Inferior parietal cortex (tissue), 1 donor: ENCODE results near the gene MEMO1.
"Not testable (repeated sequence)": the region's sequence is repeated elsewhere in the genome, so short reads cannot be mapped to it uniquely, and the experiment has no call there.

Experiments
- DNase-seq: peaks from one replicate; pipeline ENCODE4 v3.0.0-alpha.2; 2016; ENCODE audit errors: extremely low spot score

Gene MEMO1

GRCh38 chr2:32010670-32011484, at the start of gene MEMO1:
Gene MEMO1, minus strand, starts transcription at chr2:32011008. Its CDS starts 761 bp downstream, at chr2:32010247.
- DNase-seq, result peak; percentile 90

GRCh38 chr2:32060266-32060665, 49.5 kb upstream of the MEMO1 start:
- DNase-seq, result no peak

GRCh38 chr2:32058130-32058529, 47.3 kb upstream of the MEMO1 start:
- no peak for DNase-seq

- DNase-seq, result not testable (repeated sequence)
These were observed 43.8 kb upstream of the MEMO1 start for GRCh38 chr2:32054583-32054982.

GRCh38 chr2:32051836-32052439, 41.1 kb upstream of the MEMO1 start:
- no peak for DNase-seq

GRCh38 chr2:32043561-32043960, 32.8 kb upstream of the MEMO1 start:
- DNase-seq, result no peak

- peak; percentile 95 for DNase-seq
These were observed 28.8 kb upstream of the MEMO1 start, which contains the start of gene DPY30 for GRCh38 chr2:32039447-32040219. Gene DPY30, minus strand, starts transcription at chr2:32039805. Its CDS starts 349 bp downstream, at chr2:32039456.

GRCh38 chr2:32034198-32034887, 23.5 kb upstream of the MEMO1 start:
- DNase-seq, result not testable (repeated sequence)

- DNase-seq, result not testable (repeated sequence)
These were observed 8.1 kb upstream of the MEMO1 start for GRCh38 chr2:32018789-32019482.

- no peak for DNase-seq
These were observed 2.1 kb upstream of the MEMO1 start for GRCh38 chr2:32012872-32013271.

GRCh38 chr2:32011485-32011960, 715 bp upstream of the MEMO1 start:
- DNase-seq, result no peak

- not testable (repeated sequence) for DNase-seq
These were observed 533 bp downstream of the MEMO1 start for GRCh38 chr2:32010280-32010669.

GRCh38 chr2:32009516-32010256, 1.1 kb downstream of the MEMO1 start:
- no peak for DNase-seq

- DNase-seq, result peak; percentile 38
These were observed 1.8 kb downstream of the MEMO1 start for GRCh38 chr2:32008805-32009515.

- DNase-seq, result no peak
These were observed 3.8 kb downstream of the MEMO1 start for GRCh38 chr2:32007121-32007391.

GRCh38 chr2:32005371-32005976, 5.3 kb downstream of the MEMO1 start:
- DNase-seq, result no peak

GRCh38 chr2:32003791-32004190, 7.0 kb downstream of the MEMO1 start:
- no peak for DNase-seq

GRCh38 chr2:32002406-32002805, 8.4 kb downstream of the MEMO1 start:
- DNase-seq, result no peak

- no peak for DNase-seq
These were observed 11.4 kb downstream of the MEMO1 start for GRCh38 chr2:31999438-31999837.
